ENCODE results near the gene TRERF1. TPM values are rescaled to one million over a fixed set of nuclear protein-coding genes. Genes with fewer than 3 reads are reported as not detected.

Gene TRERF1
- total RNA-seq, 2 donors from 2014 or later = 9.5 to 34.8 TPM

DNA sequence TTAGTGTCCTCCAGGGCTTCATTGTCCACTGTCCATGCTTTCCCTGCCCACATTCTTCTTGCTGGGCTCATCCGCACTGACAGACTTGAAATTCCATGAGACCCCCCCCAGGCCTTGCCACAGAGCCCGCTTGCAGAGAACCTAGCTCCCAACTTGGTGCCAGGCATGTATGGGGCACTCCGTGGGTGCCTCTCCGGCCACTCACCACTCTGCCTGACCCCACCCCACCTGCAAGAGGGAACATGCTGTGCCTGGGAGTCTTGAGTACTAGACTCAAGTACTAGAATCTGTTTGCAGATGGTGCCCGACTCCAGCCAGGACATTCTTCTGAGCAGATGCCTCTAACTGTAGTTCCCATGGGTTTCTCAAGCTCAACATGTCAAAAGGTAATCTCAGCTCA lies 47.9 kb downstream of the TRERF1 start:
- Histone ChIP-seq H3K4me3 (no peak overlapping the region), H3K4me1 (replicated peaks) (no peaks in the 10 kb centered on the region), H3K9me3 (no peaks in the 10 kb centered on the region), H3K27me3 (replicated peaks; ENCODE audit: insufficient read depth) (no peaks in the 10 kb centered on the region), H3K36me3 (no peaks in the 10 kb centered on the region), H3K27ac (no peak overlapping the region)
- no peak for DNase-seq (ENCODE audit: low spot score)
- whole genome bisulfite sequencing = 89% methylated on average over 5 of the region's 5 CpGs
- intact Hi-C loops (cut with DNase I) = no loop called here
- TF ChIP-seq POLR2AphosphoS5 (IDR thresholded peaks at IDR 0.05) (no peak), POLR2A (IDR thresholded peaks at IDR 0.05) (no peak)
- TF ChIP-seq, protein P1, sequence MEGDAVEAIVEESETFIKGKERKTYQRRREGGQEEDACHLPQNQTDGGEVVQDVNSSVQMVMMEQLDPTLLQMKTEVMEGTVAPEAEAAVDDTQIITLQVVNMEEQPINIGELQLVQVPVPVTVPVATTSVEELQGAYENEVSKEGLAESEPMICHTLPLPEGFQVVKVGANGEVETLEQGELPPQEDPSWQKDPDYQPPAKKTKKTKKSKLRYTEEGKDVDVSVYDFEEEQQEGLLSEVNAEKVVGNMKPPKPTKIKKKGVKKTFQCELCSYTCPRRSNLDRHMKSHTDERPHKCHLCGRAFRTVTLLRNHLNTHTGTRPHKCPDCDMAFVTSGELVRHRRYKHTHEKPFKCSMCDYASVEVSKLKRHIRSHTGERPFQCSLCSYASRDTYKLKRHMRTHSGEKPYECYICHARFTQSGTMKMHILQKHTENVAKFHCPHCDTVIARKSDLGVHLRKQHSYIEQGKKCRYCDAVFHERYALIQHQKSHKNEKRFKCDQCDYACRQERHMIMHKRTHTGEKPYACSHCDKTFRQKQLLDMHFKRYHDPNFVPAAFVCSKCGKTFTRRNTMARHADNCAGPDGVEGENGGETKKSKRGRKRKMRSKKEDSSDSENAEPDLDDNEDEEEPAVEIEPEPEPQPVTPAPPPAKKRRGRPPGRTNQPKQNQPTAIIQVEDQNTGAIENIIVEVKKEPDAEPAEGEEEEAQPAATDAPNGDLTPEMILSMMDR (IDR thresholded peaks at IDR 0.05) = no peak

DNA sequence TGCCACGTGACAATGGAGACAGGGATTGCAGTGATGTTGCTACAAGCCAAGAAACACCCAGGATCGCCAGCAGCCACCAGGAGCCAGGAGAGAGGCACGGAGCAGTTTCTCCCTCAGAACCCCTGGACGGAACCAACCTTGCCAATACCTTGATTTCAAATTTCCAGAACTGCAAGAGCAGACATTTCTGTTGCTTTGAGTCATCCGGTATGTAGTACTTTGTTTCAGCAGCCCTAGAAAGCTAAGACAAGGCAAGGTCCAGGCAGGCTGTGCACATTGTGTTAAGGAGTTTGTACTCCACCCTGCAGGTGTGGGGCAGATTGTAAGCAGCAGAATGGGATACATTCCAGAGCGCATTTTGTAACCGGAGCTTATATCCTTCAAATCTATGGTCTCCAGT lies 48.3 kb downstream of the TRERF1 start:
- Histone ChIP-seq H3K4me1 (replicated peaks) (no peaks in the 10 kb centered on the region), H3K27ac (no peak overlapping the region), H3K9me3 (no peaks in the 10 kb centered on the region), H3K36me3 (no peaks in the 10 kb centered on the region), H3K27me3 (replicated peaks; ENCODE audit: insufficient read depth) (no peaks in the 10 kb centered on the region), H3K4me3 (no peak overlapping the region)
- intact Hi-C loops (cut with DNase I) = no loop called here
- no peak for TF ChIP-seq POLR2A (IDR thresholded peaks at IDR 0.05)
- TF ChIP-seq, protein P1 (IDR thresholded peaks at IDR 0.05) = no peak
- TF ChIP-seq POLR2AphosphoS5 (IDR thresholded peaks at IDR 0.05) = no peak
- 77% methylated on average over 7 of the region's 7 CpGs for WGBS
- DNase-seq (ENCODE audit: low spot score) = no peak

DNA sequence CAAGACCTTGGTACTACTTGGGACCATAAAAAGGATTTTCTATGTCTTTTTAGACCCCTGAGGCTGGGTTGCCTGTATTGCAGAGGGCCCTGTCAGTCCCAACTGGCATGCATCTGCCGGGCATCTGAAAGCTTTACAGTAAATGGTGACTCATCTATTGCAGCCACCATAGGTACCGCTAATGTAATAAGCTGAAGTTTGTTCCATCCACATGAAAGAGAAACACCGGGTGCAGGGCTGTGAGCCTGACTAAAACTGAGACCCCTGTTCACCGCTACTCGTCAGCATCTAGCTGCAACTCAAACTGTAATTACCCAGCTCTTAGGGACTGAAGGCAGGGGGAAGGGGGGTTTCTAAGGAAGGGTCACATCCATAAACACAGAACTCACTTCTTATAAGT lies 49.5 kb downstream of the TRERF1 start:
- 68% methylated on average over 5 of the region's 5 CpGs for WGBS
- no peak for DNase-seq (ENCODE audit: low spot score)
- Histone ChIP-seq H3K9me3 (no peaks in the 10 kb centered on the region), H3K27me3 (replicated peaks; ENCODE audit: insufficient read depth) (no peaks in the 10 kb centered on the region), H3K4me3 (no peak overlapping the region), H3K27ac (no peak overlapping the region), H3K36me3 (no peaks in the 10 kb centered on the region), H3K4me1 (replicated peaks) (no peaks in the 10 kb centered on the region)
- intact Hi-C loops (cut with DNase I) = no loop called here
- no peak for TF ChIP-seq POLR2AphosphoS5 (IDR thresholded peaks at IDR 0.05)
- TF ChIP-seq, protein P1 (IDR thresholded peaks at IDR 0.05) = no peak
- TF ChIP-seq POLR2A (IDR thresholded peaks at IDR 0.05) = no peak

DNA sequence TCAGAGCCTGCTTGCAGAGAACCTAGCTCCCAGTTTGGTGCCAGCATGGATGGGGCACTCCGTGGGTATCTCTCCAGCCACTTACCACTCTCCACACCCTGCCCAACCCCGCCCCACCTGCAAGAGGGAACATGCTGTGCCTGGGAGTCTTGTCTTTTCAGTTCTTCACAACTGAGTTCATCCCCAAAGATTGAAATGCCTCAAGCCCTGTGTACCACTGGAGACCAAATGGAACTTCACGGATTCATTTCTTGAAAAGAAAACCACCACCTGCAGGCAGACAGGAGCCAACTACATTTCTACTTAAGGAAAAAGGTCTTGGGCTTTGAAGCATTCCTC lies 50.1 kb downstream of the TRERF1 start:
- TF ChIP-seq POLR2AphosphoS5 (IDR thresholded peaks at IDR 0.05) = no peak
- no peak for TF ChIP-seq POLR2A (IDR thresholded peaks at IDR 0.05)
- TF ChIP-seq, protein P1 (IDR thresholded peaks at IDR 0.05) = no peak
- 76% methylated on average over 3 of the region's 3 CpGs for WGBS
- Histone ChIP-seq H3K36me3 (no peaks in the 10 kb centered on the region), H3K4me1 (replicated peaks) (no peaks in the 10 kb centered on the region), H3K9me3 (no peaks in the 10 kb centered on the region), H3K27me3 (replicated peaks; ENCODE audit: insufficient read depth) (no peaks in the 10 kb centered on the region), H3K27ac (no peak overlapping the region), H3K4me3 (no peak overlapping the region)
- intact Hi-C loops (cut with DNase I) = no loop called here
- no peak for DNase-seq (ENCODE audit: low spot score)

DNA sequence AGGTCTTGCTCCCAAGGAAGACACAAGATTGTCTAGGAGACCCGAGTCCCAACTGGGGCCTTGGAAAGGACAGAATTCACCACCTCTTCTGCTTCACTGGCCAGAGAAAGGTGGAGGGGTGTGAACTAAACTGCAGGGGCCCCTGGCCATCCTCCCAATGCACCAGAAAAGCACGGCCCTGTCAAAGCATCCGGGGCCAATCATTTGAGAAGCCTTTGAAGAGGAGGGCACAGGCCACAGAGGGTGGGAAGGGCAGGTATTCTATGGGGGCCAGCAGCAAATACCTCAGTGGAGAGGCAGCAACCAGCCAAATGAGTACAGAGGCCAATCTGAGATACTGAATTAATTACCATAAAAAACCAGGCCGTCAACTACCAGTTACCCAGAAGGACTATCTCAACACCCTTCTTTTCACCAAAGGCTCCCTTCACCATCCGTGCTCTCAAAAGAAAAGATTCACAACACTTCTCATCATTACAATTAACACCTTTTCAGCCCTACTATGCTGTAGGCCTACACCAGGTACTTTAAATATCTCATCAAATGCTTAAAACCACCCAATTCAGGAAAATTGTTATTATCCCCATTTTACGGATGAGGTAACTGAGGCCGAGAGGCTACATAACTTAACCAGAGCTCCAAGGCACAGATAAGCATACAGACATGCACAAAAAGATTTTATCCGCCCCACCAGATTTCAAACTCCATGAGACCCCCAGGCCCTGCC lies 50.7 kb downstream of the TRERF1 start:
- 82% methylated on average over 8 of the region's 8 CpGs for WGBS
- Histone ChIP-seq H3K4me1 (replicated peaks) (no peaks in the 10 kb centered on the region), H3K27me3 (replicated peaks; ENCODE audit: insufficient read depth) (no peaks in the 10 kb centered on the region), H3K36me3 (no peaks in the 10 kb centered on the region), H3K27ac (no peak overlapping the region), H3K9me3 (no peaks in the 10 kb centered on the region), H3K4me3 (no peak overlapping the region)
- no peak for TF ChIP-seq POLR2A (IDR thresholded peaks at IDR 0.05)
- TF ChIP-seq, protein P1 (IDR thresholded peaks at IDR 0.05) = no peak
- TF ChIP-seq POLR2AphosphoS5 (IDR thresholded peaks at IDR 0.05) = no peak
- DNase-seq (ENCODE audit: low spot score) = no peak
- intact Hi-C loops (cut with DNase I) = no loop called here

Measured in prostate gland (tissue), 2 donors.